Measurements from ENCODE around the gene PSMD12. TPM values are rescaled to one million over a fixed set of nuclear protein-coding genes. Genes with fewer than 3 reads are reported as not detected.

The PSMD12 gene
- total RNA-seq, 1 experiment from 2014 or later: 192 TPM

DNA sequence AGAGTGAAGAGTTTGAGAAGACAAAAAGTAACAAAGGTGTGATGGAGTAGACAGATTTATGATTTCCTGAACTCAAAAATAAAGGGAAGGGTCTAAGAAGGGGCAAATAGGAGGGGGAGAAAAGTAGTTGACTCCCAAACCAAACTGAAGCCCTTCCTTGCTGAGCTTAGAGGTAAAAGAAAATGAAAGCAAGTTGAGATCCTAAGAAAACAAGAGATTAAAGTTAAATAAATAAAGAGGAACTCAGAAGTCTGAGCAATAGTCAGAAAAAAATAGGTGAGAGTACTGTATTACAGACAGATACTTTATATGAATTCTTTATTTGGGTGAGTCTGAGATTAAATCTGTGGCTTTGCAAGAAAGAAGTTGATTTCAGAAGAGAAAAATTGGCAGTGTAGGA is 3.3 kb upstream of the PSMD12 start:
- no peaks in the 10 kb centered on the region for H3K9me3 ChIP-seq (ENCODE audit: low read depth, low read length, poor library complexity, severe bottlenecking)
- no peaks in the 10 kb centered on the region for H3K36me3 ChIP-seq (ENCODE audit: insufficient read depth, low read length, poor library complexity, severe bottlenecking)
- CTCF ChIA-PET: no interaction called here
- peaks cover 7% of the 10 kb centered on the region for H3K4me1 ChIP-seq (ENCODE audit: insufficient read depth, low read length, poor library complexity, severe bottlenecking)
- H3K27ac ChIP-seq (ENCODE audit: low read depth, low read length, poor library complexity, severe bottlenecking): peak overlapping the region; percentile 44
- POLR2A ChIA-PET (ENCODE audit: low non-redundant PET): no interaction called here
- H3K4me3 ChIP-seq (ENCODE audit: low read depth, low read length, poor library complexity, severe bottlenecking): no peak overlapping the region
- intact Hi-C loops (cut with micrococcal nuclease; ENCODE audit: unreplicated experiment): no loop called here
- no TSS peak for BruUV-seq (replicated peaks)
- TF ChIP-seq, protein P1, sequence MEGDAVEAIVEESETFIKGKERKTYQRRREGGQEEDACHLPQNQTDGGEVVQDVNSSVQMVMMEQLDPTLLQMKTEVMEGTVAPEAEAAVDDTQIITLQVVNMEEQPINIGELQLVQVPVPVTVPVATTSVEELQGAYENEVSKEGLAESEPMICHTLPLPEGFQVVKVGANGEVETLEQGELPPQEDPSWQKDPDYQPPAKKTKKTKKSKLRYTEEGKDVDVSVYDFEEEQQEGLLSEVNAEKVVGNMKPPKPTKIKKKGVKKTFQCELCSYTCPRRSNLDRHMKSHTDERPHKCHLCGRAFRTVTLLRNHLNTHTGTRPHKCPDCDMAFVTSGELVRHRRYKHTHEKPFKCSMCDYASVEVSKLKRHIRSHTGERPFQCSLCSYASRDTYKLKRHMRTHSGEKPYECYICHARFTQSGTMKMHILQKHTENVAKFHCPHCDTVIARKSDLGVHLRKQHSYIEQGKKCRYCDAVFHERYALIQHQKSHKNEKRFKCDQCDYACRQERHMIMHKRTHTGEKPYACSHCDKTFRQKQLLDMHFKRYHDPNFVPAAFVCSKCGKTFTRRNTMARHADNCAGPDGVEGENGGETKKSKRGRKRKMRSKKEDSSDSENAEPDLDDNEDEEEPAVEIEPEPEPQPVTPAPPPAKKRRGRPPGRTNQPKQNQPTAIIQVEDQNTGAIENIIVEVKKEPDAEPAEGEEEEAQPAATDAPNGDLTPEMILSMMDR (conservative IDR thresholded peaks at IDR 0.05; ENCODE audit: low read depth, low read length): no peak
- no peak for TF ChIP-seq EZH2 (IDR thresholded peaks at IDR 0.05; ENCODE audit: borderline replicate concordance, low read depth, low read length, poor library complexity, severe bottlenecking)
- H3K27me3 ChIP-seq (replicated peaks; ENCODE audit: insufficient read depth, low read depth, low read length, poor library complexity): no peaks in the 10 kb centered on the region
- DNase-seq (ENCODE audit: low spot score): no peak

- no peak for TF ChIP-seq EZH2 (IDR thresholded peaks at IDR 0.05; ENCODE audit: borderline replicate concordance, low read depth, low read length, poor library complexity, severe bottlenecking)
- TF ChIP-seq, protein P1 (conservative IDR thresholded peaks at IDR 0.05; ENCODE audit: low read depth, low read length): no peak
- Histone ChIP-seq H3K4me3 (ENCODE audit: low read depth, low read length, poor library complexity, severe bottlenecking) (peak overlapping the region; percentile 93), H3K4me1 (ENCODE audit: insufficient read depth, low read length, poor library complexity, severe bottlenecking) (peaks cover 30% of the 10 kb centered on the region), H3K36me3 (ENCODE audit: insufficient read depth, low read length, poor library complexity, severe bottlenecking) (peaks cover 6% of the 10 kb centered on the region), H3K27ac (ENCODE audit: low read depth, low read length, poor library complexity, severe bottlenecking) (peak overlapping the region; percentile 97), H3K27me3 (replicated peaks; ENCODE audit: insufficient read depth, low read depth, low read length, poor library complexity) (no peaks in the 10 kb centered on the region), H3K9me3 (ENCODE audit: low read depth, low read length, poor library complexity, severe bottlenecking) (no peaks in the 10 kb centered on the region)
- intact Hi-C loops (cut with micrococcal nuclease; ENCODE audit: unreplicated experiment): no loop called here
- ChIA-PET CTCF (no interaction called here), POLR2A (ENCODE audit: low non-redundant PET) (interaction anchor here (0.6 kb wide), 2 partner anchors 15 to 21 kb away, joined by 3 to 13 read pairs; no protein-coding TSS in a partner anchor)
- no TSS peak for BruUV-seq (replicated peaks)
- no peak for DNase-seq (ENCODE audit: low spot score)
Observed at GRCh38 chr17:67365738-67366192, 612 bp downstream of the PSMD12 start.

- intact Hi-C loops (cut with micrococcal nuclease; ENCODE audit: unreplicated experiment): no loop called here
- TSS peak; percentile 42 for BruUV-seq (replicated peaks)
- no peak for DNase-seq (ENCODE audit: low spot score)
- Histone ChIP-seq H3K36me3 (ENCODE audit: insufficient read depth, low read length, poor library complexity, severe bottlenecking) (peaks cover 12% of the 10 kb centered on the region), H3K27me3 (replicated peaks; ENCODE audit: insufficient read depth, low read depth, low read length, poor library complexity) (no peaks in the 10 kb centered on the region), H3K4me3 (ENCODE audit: low read depth, low read length, poor library complexity, severe bottlenecking) (peak overlapping the region; percentile 93), H3K9me3 (ENCODE audit: low read depth, low read length, poor library complexity, severe bottlenecking) (no peaks in the 10 kb centered on the region), H3K4me1 (ENCODE audit: insufficient read depth, low read length, poor library complexity, severe bottlenecking) (peaks cover 37% of the 10 kb centered on the region), H3K27ac (ENCODE audit: low read depth, low read length, poor library complexity, severe bottlenecking) (peak overlapping the region; percentile 97)
- ChIA-PET CTCF (no interaction called here), POLR2A (ENCODE audit: low non-redundant PET) (interaction anchor here (0.6 to 0.7 kb wide), 3 partner anchors 16 to 297 kb away, joined by 3 to 13 read pairs (median 12); no protein-coding TSS in a partner anchor)
- TF ChIP-seq EZH2 (IDR thresholded peaks at IDR 0.05; ENCODE audit: borderline replicate concordance, low read depth, low read length, poor library complexity, severe bottlenecking): no peak
- TF ChIP-seq, protein P1 (conservative IDR thresholded peaks at IDR 0.05; ENCODE audit: low read depth, low read length): no peak
Observed at GRCh38 chr17:67364847-67365737, 1.3 kb downstream of the PSMD12 start.

All from A673 (cell line).